Measurements from ENCODE around the gene RBBP8NL. TPM values are rescaled to one million over a fixed set of nuclear protein-coding genes. Genes with fewer than 3 reads are reported as not detected.

The RBBP8NL gene
- polyA plus RNA-seq, 2 of the 4 experiments (the other 2 are of a cell fraction): not detected

DNA sequence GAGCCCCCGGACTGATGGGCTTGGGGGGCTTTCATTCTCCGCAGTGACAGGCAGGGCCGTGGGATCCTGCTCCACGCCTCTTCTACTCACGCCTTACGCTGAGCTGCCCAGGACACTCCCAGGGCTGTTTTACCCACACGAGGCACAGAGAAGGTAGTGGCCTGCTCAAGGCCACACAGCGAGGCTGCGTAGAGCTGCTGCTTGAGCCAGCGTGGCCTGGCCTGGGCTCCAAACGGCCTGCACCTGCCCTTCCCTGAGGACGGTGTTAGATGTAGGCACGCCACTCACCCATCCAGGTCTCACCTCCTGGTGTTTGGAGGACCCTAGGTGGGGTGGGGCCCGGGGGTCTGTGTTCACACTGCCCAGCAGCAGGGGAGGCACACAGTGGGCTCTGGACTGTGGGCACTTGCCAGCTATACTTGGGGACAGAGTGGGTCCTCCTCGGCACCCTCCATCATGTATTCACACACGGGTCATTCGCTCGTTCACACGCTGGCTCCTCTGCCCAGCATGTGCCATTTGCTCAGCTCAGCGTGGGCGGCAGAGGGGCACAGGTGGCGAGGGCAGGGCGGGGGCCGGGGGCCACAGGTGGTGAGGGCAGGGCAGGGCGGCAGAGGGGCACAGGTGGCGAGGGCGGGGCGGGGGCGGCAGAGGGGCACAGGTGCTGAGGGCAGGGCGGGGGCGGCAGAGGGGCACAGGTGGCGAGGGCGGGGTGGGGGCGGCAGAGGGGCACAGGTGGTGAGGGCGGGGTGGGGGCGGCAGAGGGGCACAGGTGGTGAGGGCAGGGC is 18.4 kb upstream of the RBBP8NL start:
- ATAC-seq (no peak), FAIRE-seq (no peak), DNase-seq (ENCODE audit: low read depth in 1 of 2, low spot score in 1 of 2) (no peak)
- no peak overlapping the region for H3K4me3 ChIP-seq
- H3K4me1 ChIP-seq: no peaks in the 10 kb centered on the region
- no peak overlapping the region for H3K27ac ChIP-seq
- CTCF ChIA-PET: interaction anchor here (0.5 to 1.2 kb wide), 4 partner anchors 32 to 482 kb away, joined by 3 to 5 read pairs (median 3); no protein-coding TSS in a partner anchor
- whole genome bisulfite sequencing (ENCODE audit: missing lambda C conversion rate): 58% methylated on average over 9 of the region's 36 CpGs
- POLR2A ChIA-PET: no interaction called here
- no peaks in the 10 kb centered on the region for H3K9me3 ChIP-seq
- no peak overlapping the region for H3K4me2 ChIP-seq
- TF ChIP-seq ZFP36 (IDR thresholded peaks at IDR 0.05; ENCODE audit: borderline replicate concordance, partially characterized antibody): peak; percentile 43
- TF ChIP-seq, protein P1, sequence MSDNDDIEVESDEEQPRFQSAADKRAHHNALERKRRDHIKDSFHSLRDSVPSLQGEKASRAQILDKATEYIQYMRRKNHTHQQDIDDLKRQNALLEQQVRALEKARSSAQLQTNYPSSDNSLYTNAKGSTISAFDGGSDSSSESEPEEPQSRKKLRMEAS (IDR thresholded peaks at IDR 0.05): no peak

DNA sequence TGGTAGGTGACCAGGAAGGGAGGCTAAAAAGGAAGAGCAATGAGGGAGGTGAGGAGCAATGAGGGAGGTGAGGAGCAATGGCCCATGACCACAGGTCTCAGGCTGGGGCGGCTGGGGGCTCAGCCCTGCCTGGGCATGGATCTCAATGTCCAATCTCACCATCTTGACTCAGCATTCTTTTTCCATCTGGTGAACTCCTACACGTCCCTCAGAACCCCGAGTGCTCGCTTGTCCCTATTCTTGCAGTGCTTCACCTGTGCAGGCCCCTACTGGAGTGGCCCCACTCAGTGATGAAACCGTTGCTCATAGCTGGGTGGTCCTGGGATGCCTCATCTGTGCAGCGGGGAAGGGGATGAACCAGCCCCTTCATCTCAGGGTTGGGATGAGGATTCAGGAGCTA is 16.9 kb upstream of the RBBP8NL start:
- CTCF ChIA-PET: interaction anchor here (1.0 to 1.5 kb wide), 4 partner anchors 55 to 483 kb away, joined by 3 to 6 read pairs (median 4); no protein-coding TSS in a partner anchor
- Histone ChIP-seq H3K4me3 (no peak overlapping the region), H3K27ac (no peak overlapping the region), H3K4me1 (no peaks in the 10 kb centered on the region), H3K4me2 (no peak overlapping the region), H3K9me3 (no peaks in the 10 kb centered on the region)
- DNase-seq (ENCODE audit: low read depth in 1 of 2, low spot score in 1 of 2) (no peak), ATAC-seq (no peak), FAIRE-seq (no peak)
- POLR2A ChIA-PET: no interaction called here
- WGBS (ENCODE audit: missing lambda C conversion rate): 58% methylated on average over 6 of the region's 6 CpGs
- TF ChIP-seq HOXA7 (CRISPR knock-in tag; IDR thresholded peaks at IDR 0.05): no peak
- TF ChIP-seq RARB (CRISPR knock-in tag; IDR thresholded peaks at IDR 0.05): no peak
- TF ChIP-seq FOSB (CRISPR knock-in tag; IDR thresholded peaks at IDR 0.05): no peak
- TF ChIP-seq RCOR1 (IDR thresholded peaks at IDR 0.05; ENCODE audit: low read depth, low read length): no peak
- TF ChIP-seq RAD21 (conservative IDR thresholded peaks at IDR 0.05 in 1 of 2, IDR thresholded peaks at IDR 0.05 in 1 of 2): no peak
- TF ChIP-seq, protein P2, sequence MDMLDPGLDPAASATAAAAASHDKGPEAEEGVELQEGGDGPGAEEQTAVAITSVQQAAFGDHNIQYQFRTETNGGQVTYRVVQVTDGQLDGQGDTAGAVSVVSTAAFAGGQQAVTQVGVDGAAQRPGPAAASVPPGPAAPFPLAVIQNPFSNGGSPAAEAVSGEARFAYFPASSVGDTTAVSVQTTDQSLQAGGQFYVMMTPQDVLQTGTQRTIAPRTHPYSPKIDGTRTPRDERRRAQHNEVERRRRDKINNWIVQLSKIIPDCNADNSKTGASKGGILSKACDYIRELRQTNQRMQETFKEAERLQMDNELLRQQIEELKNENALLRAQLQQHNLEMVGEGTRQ (IDR thresholded peaks at IDR 0.05): no peak
- TF ChIP-seq, protein P3, sequence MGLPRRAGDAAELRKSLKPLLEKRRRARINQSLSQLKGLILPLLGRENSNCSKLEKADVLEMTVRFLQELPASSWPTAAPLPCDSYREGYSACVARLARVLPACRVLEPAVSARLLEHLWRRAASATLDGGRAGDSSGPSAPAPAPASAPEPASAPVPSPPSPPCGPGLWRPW (IDR thresholded peaks at IDR 0.05): no peak
- TF ChIP-seq CEBPB (IDR thresholded peaks at IDR 0.05): no peak
- no peak for TF ChIP-seq ZSCAN20 (CRISPR knock-in tag; IDR thresholded peaks at IDR 0.05)
- TF ChIP-seq ZC3H11A (IDR thresholded peaks at IDR 0.05): no peak
- no peak for TF ChIP-seq EHF (CRISPR knock-in tag; IDR thresholded peaks at IDR 0.05)
- no peak for TF ChIP-seq MAFK (IDR thresholded peaks at IDR 0.05; ENCODE audit: partially characterized antibody)
- TF ChIP-seq, protein P4, sequence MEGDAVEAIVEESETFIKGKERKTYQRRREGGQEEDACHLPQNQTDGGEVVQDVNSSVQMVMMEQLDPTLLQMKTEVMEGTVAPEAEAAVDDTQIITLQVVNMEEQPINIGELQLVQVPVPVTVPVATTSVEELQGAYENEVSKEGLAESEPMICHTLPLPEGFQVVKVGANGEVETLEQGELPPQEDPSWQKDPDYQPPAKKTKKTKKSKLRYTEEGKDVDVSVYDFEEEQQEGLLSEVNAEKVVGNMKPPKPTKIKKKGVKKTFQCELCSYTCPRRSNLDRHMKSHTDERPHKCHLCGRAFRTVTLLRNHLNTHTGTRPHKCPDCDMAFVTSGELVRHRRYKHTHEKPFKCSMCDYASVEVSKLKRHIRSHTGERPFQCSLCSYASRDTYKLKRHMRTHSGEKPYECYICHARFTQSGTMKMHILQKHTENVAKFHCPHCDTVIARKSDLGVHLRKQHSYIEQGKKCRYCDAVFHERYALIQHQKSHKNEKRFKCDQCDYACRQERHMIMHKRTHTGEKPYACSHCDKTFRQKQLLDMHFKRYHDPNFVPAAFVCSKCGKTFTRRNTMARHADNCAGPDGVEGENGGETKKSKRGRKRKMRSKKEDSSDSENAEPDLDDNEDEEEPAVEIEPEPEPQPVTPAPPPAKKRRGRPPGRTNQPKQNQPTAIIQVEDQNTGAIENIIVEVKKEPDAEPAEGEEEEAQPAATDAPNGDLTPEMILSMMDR (IDR thresholded peaks at IDR 0.05): no peak
- TF ChIP-seq, protein P5, sequence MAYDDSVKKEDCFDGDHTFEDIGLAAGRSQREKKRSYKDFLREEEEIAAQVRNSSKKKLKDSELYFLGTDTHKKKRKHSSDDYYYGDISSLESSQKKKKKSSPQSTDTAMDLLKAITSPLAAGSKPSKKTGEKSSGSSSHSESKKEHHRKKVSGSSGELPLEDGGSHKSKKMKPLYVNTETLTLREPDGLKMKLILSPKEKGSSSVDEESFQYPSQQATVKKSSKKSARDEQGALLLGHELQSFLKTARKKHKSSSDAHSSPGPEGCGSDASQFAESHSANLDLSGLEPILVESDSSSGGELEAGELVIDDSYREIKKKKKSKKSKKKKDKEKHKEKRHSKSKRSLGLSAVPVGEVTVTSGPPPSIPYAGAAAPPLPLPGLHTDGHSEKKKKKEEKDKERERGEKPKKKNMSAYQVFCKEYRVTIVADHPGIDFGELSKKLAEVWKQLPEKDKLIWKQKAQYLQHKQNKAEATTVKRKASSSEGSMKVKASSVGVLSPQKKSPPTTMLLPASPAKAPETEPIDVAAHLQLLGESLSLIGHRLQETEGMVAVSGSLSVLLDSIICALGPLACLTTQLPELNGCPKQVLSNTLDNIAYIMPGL (CRISPR knock-in tag; IDR thresholded peaks at IDR 0.05; ENCODE audit: borderline replicate concordance): no peak
- TF ChIP-seq, protein P6, sequence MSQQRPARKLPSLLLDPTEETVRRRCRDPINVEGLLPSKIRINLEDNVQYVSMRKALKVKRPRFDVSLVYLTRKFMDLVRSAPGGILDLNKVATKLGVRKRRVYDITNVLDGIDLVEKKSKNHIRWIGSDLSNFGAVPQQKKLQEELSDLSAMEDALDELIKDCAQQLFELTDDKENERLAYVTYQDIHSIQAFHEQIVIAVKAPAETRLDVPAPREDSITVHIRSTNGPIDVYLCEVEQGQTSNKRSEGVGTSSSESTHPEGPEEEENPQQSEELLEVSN (IDR thresholded peaks at IDR 0.05; ENCODE audit: borderline replicate concordance, low read depth): no peak
- no peak for TF ChIP-seq GATA3 (IDR thresholded peaks at IDR 0.05; ENCODE audit: borderline replicate concordance)
- no peak for TF ChIP-seq KDM1A (IDR thresholded peaks at IDR 0.05; ENCODE audit: low read depth)
- TF ChIP-seq ESRRA (IDR thresholded peaks at IDR 0.05; ENCODE audit: borderline replicate concordance, low read length): no peak
- no peak for TF ChIP-seq MYC (IDR thresholded peaks at IDR 0.05; ENCODE audit: borderline replicate concordance, low read length)
- TF ChIP-seq, protein P7, sequence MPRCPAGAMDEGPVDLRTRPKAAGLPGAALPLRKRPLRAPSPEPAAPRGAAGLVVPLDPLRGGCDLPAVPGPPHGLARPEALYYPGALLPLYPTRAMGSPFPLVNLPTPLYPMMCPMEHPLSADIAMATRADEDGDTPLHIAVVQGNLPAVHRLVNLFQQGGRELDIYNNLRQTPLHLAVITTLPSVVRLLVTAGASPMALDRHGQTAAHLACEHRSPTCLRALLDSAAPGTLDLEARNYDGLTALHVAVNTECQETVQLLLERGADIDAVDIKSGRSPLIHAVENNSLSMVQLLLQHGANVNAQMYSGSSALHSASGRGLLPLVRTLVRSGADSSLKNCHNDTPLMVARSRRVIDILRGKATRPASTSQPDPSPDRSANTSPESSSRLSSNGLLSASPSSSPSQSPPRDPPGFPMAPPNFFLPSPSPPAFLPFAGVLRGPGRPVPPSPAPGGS (IDR thresholded peaks at IDR 0.05): no peak
